OCI-LY1 (cell line): ENCODE results near the gene DCAF8L1.
"Not testable (repeated sequence)": the region's sequence is repeated elsewhere in the genome, so short reads cannot be mapped to it uniquely, and the experiment has no call there.

Experiments used
- H2AFZ ChIP-seq: fragments of 200-600 bp; sonication (generic), shearing (Covaris generic); 2 replicates; pipeline ENCODE4 v1.6.0; 2014; ENCODE audit warnings: antibody characterized with exemption, mild to moderate bottlenecking, low read length
- H3F3A ChIP-seq: fragments of 200-600 bp; sonication (generic), shearing (Covaris generic); 2 replicates; pipeline ENCODE4 v1.6.0; 2014; ENCODE audit warnings: mild to moderate bottlenecking, antibody characterized with exemption, low read length, moderate library complexity; ENCODE audit not compliant: insufficient read depth
- H3K27ac ChIP-seq: fragments of 200-600 bp; sonication (generic); 2 replicates; pipeline ENCODE4 v1.5.1; 2014; ENCODE audit warnings: low read length, mixed run types, mild to moderate bottlenecking, low read depth; ENCODE audit not compliant: poor library complexity, severe bottlenecking
- H3K27me3 ChIP-seq: fragments of 200-600 bp; sonication (generic); 2 replicates; pipeline ENCODE4 v1.6.0; 2014; ENCODE audit warnings: antibody characterized with exemption, mild to moderate bottlenecking, low read length, moderate library complexity; ENCODE audit not compliant: insufficient read depth
- H3K36me3 ChIP-seq: fragments of 200-600 bp; sonication (generic); 2 replicates; pipeline ENCODE4 v1.6.1; 2014; ENCODE audit warnings: mild to moderate bottlenecking, antibody characterized with exemption, low read length, moderate library complexity, mixed read lengths; ENCODE audit not compliant: insufficient read depth
- H3K4me1 ChIP-seq: fragments of 200-600 bp; sonication (generic); 2 replicates; pipeline ENCODE4 v1.5.1; 2014; ENCODE audit warnings: mild to moderate bottlenecking, low read length, moderate library complexity; ENCODE audit not compliant: insufficient read depth, severe bottlenecking
- H3K4me2 ChIP-seq: fragments of 200-600 bp; sonication (generic), shearing (Covaris generic); 2 replicates; pipeline ENCODE4 v1.6.1; 2014; ENCODE audit warnings: low read length
- H3K4me3 ChIP-seq: fragments of 200-600 bp; sonication (generic); 2 replicates; pipeline ENCODE4 v1.5.1; 2014; ENCODE audit warnings: low read length, low read depth, mild to moderate bottlenecking, mixed read lengths; ENCODE audit not compliant: poor library complexity, severe bottlenecking
- H3K79me2 ChIP-seq: fragments of 200-600 bp; shearing (Covaris generic); 2 replicates; pipeline ENCODE4 v1.6.1; 2016; ENCODE audit warnings: mixed run types, low read length, mixed read lengths; ENCODE audit not compliant: insufficient read depth
- H3K9ac ChIP-seq: fragments of 200-600 bp; sonication (generic), shearing (Covaris generic); 2 replicates; pipeline ENCODE4 v1.6.1; 2014; ENCODE audit warnings: mild to moderate bottlenecking, low read length, mixed read lengths
- H3K9me2 ChIP-seq: fragments of 200-600 bp; sonication (generic), shearing (Covaris generic); 2 replicates; pipeline ENCODE4 v1.6.1; 2014; ENCODE audit warnings: low read depth, mild to moderate bottlenecking, low read length, mixed read lengths
- H3K9me3 ChIP-seq: fragments of 200-600 bp; shearing (Covaris generic); 2 replicates; pipeline ENCODE4 v1.6.1; 2014; ENCODE audit warnings: low read length, mixed read lengths
- H4K20me1 ChIP-seq: fragments of 200-600 bp; sonication (generic), shearing (Covaris generic); 2 replicates; pipeline ENCODE4 v1.6.0; 2016; ENCODE audit warnings: mild to moderate bottlenecking, low read length; ENCODE audit not compliant: insufficient read depth
- CTCF ChIP-seq: fragments of 200-600 bp; sonication (generic), shearing (Covaris generic); IDR thresholded peaks from 2 replicates; pipeline ENCODE4 v1.5.1; 2017; ENCODE audit warnings: mild to moderate bottlenecking, antibody characterized with exemption, low read length, moderate library complexity, mixed read lengths
- EZH2 ChIP-seq: fragments of 200-600 bp; sonication (generic), shearing (Covaris generic); IDR thresholded peaks from 2 replicates; pipeline ENCODE4 v1.8.0; 2017; ENCODE audit warnings: borderline replicate concordance, mixed run types, mild to moderate bottlenecking, antibody characterized with exemption, low read length, moderate library complexity, mixed read lengths

DCAF8L1 gene

GRCh38 chrX:27996132-27996531, 14.9 kb upstream of the DCAF8L1 start:
- no peak overlapping the region for H2AFZ ChIP-seq
- H3K4me2 ChIP-seq = no peak overlapping the region
- no peaks in the 10 kb centered on the region for H3K4me1 ChIP-seq
- no peak overlapping the region for H3K27ac ChIP-seq
- TF ChIP-seq EZH2 = no peak
- no peak for TF ChIP-seq CTCF
- H3F3A ChIP-seq = no peaks in the 10 kb centered on the region
- H3K4me3 ChIP-seq = no peak overlapping the region
- H3K79me2 ChIP-seq = no peaks in the 10 kb centered on the region
- H4K20me1 ChIP-seq = no peaks in the 10 kb centered on the region
- no peaks in the 10 kb centered on the region for H3K36me3 ChIP-seq
- no peak overlapping the region for H3K9ac ChIP-seq
- H3K27me3 ChIP-seq = no peaks in the 10 kb centered on the region
- no peaks in the 10 kb centered on the region for H3K9me2 ChIP-seq
- no peaks in the 10 kb centered on the region for H3K9me3 ChIP-seq

- no peaks in the 10 kb centered on the region for H4K20me1 ChIP-seq
- H3K9ac ChIP-seq = no peak overlapping the region
- H3K4me3 ChIP-seq = no peak overlapping the region
- TF ChIP-seq EZH2 (no peak), CTCF (no peak)
- H2AFZ ChIP-seq = no peak overlapping the region
- no peaks in the 10 kb centered on the region for H3F3A ChIP-seq
- H3K4me2 ChIP-seq = no peak overlapping the region
- no peaks in the 10 kb centered on the region for H3K4me1 ChIP-seq
- H3K9me2 ChIP-seq = no peaks in the 10 kb centered on the region
- H3K79me2 ChIP-seq = no peaks in the 10 kb centered on the region
- no peak overlapping the region for H3K27ac ChIP-seq
- no peaks in the 10 kb centered on the region for H3K36me3 ChIP-seq
- H3K9me3 ChIP-seq = no peaks in the 10 kb centered on the region
- no peaks in the 10 kb centered on the region for H3K27me3 ChIP-seq
These were observed 14.4 kb upstream of the DCAF8L1 start for GRCh38 chrX:27995611-27996010.

- Histone ChIP-seq H3K27ac (no peak overlapping the region), H3K9me3 (no peaks in the 10 kb centered on the region), H3K27me3 (no peaks in the 10 kb centered on the region), H3K9ac (no peak overlapping the region), H2AFZ (no peak overlapping the region), H3K4me3 (no peak overlapping the region), H3K79me2 (no peaks in the 10 kb centered on the region), H3K9me2 (no peaks in the 10 kb centered on the region), H3F3A (no peaks in the 10 kb centered on the region), H3K4me1 (no peaks in the 10 kb centered on the region), H3K36me3 (no peaks in the 10 kb centered on the region), H4K20me1 (no peaks in the 10 kb centered on the region), H3K4me2 (no peak overlapping the region)
- no peak for TF ChIP-seq EZH2
- no peak for TF ChIP-seq CTCF
These were observed 6.8 kb upstream of the DCAF8L1 start for GRCh38 chrX:27987862-27988646.

GRCh38 chrX:27976934-27977333, 4.3 kb downstream of the DCAF8L1 start:
- H3K9me2 ChIP-seq, H3K27me3 ChIP-seq, H4K20me1 ChIP-seq, H3K27ac ChIP-seq, H3K36me3 ChIP-seq, H3K4me1 ChIP-seq, H3K79me2 ChIP-seq, H3K9ac ChIP-seq, H3K9me3 ChIP-seq, H2AFZ ChIP-seq, H3K4me3 ChIP-seq, H3K4me2 ChIP-seq, H3F3A ChIP-seq: not testable (repeated sequence)
